Activated CD8-positive, alpha-beta memory T cell treated with anti-CD3 and anti-CD28 coated beads, Interleukin-2, amount 50 U/mL, for 24 hours (primary cell): Measurements from ENCODE around the gene EPAS1.

Experiments used
- DNase-seq: peaks from one replicate; pipeline ENCODE4 v3.0.0-alpha.2; 2020; ENCODE audit errors: extremely low read depth

Gene EPAS1

GRCh38 chr2:46409756-46410155 lies 112.5 kb downstream of the EPAS1 start:
- no peak for DNase-seq

- no peak for DNase-seq
Measured at GRCh38 chr2:46410273-46411244, 113.4 kb downstream of the EPAS1 start.

GRCh38 chr2:46411245-46411641 lies 114.0 kb downstream of the EPAS1 start:
- no peak for DNase-seq

- no peak for DNase-seq
Measured at GRCh38 chr2:46411985-46412384, 114.8 kb downstream of the EPAS1 start.

- no peak for DNase-seq
Measured at GRCh38 chr2:46413111-46413510, 115.9 kb downstream of the EPAS1 start.

GRCh38 chr2:46413631-46414030 lies 116.4 kb downstream of the EPAS1 start:
- no peak for DNase-seq

- no peak for DNase-seq
Measured at GRCh38 chr2:46414701-46415100, 117.5 kb downstream of the EPAS1 start.

- no peak for DNase-seq
Measured at GRCh38 chr2:46416280-46416679, 119.1 kb downstream of the EPAS1 start.

- no peak for DNase-seq
Measured at GRCh38 chr2:46416739-46417403, 119.7 kb downstream of the EPAS1 start.

- no peak for DNase-seq
Measured at GRCh38 chr2:46420945-46421344, 123.7 kb downstream of the EPAS1 start.

GRCh38 chr2:46421361-46421760 lies 124.2 kb downstream of the EPAS1 start:
- DNase-seq, result no peak

- DNase-seq, result no peak
Measured at GRCh38 chr2:46422717-46423394, 125.6 kb downstream of the EPAS1 start.

- DNase-seq, result no peak
Measured at GRCh38 chr2:46424937-46425336, 127.7 kb downstream of the EPAS1 start.

- no peak for DNase-seq
Measured at GRCh38 chr2:46428911-46429436, 131.8 kb downstream of the EPAS1 start.

- no peak for DNase-seq
Measured at GRCh38 chr2:46430413-46430812, 133.2 kb downstream of the EPAS1 start.

- DNase-seq, result no peak
Measured at GRCh38 chr2:46430992-46431391, 133.8 kb downstream of the EPAS1 start.

GRCh38 chr2:46431481-46432235 lies 134.5 kb downstream of the EPAS1 start:
- no peak for DNase-seq

- no peak for DNase-seq
Measured at GRCh38 chr2:46434851-46435273, 137.7 kb downstream of the EPAS1 start.

GRCh38 chr2:46435353-46435752 lies 138.1 kb downstream of the EPAS1 start:
- no peak for DNase-seq

- DNase-seq, result no peak
Measured at GRCh38 chr2:46435796-46436360, 138.7 kb downstream of the EPAS1 start.
